Activated naive CD4-positive, alpha-beta T cell treated with anti-CD3 and anti-CD28 coated beads, Interleukin-2, amount 50 U/mL, for 24 hours (primary cell): Measurements from ENCODE around the gene NPM3.

Experiments
- H3K27ac Mint-ChIP-seq: one replicate; pipeline ENCODE4 v1.8.0; 2021; ENCODE audit warnings: mild to moderate bottlenecking, mixed read lengths
- H3K27me3 Mint-ChIP-seq: one replicate; pipeline ENCODE4 v1.8.0; 2021; ENCODE audit warnings: mixed read lengths
- H3K36me3 Mint-ChIP-seq: one replicate; pipeline ENCODE4 v1.8.0; 2021; ENCODE audit warnings: mixed read lengths
- H3K4me1 Mint-ChIP-seq: one replicate; pipeline ENCODE4 v1.8.0; 2021; ENCODE audit warnings: mixed read lengths
- H3K4me3 Mint-ChIP-seq: one replicate; pipeline ENCODE4 v1.8.0; 2021; ENCODE audit warnings: mild to moderate bottlenecking, mixed read lengths
- H3K9me3 Mint-ChIP-seq: one replicate; pipeline ENCODE4 v1.8.0; 2021; ENCODE audit warnings: mixed read lengths

The NPM3 gene

DNA sequence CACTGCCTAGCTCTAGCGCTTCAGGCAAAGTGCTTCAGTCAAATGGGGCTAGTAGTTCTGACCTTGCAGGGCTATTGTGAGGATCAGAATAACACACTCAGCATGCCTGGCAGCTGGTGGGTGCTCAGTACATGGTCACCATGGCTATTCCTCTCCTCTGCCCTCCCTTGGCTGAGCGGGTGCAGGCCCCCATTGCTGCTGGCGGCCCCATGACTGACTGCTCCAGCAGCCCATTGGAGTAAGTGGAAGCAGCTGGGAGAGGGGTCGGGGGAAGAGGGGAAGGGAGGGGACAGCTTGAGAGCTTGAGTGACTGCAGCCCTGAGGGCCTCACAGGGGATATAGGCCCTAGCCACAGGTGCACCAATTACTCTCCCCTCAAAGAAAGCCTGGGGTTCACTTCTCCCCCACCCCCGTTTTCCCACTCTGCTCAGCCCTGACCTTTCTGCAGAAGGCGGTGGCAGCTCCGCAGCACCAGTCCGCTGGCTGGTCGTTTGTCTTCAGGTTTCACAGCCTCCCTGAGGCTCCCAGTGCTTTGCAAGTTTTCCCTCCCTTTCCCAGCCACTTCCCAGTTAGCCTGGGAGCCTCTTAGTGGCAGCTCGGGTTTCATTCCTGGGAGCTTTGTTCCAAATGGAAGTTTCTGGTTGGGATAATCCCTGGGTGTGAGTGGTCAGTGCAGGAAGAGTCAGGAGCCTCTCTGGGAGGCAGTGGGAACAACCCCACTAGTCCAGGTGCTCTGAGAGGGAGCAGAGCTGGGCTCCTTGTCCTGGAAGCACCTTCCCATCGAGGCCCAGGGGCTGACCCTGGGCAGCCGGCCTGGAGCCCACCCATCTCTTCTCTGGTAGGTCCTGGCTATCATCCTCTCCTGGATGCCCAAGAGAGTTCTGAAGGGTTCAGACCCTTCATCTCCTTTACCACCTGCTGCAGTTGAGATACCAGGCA, 23.7 kb downstream of the NPM3 start:
- no peaks in the 10 kb centered on the region for H3K36me3 Mint-ChIP-seq
- no peaks in the 10 kb centered on the region for H3K9me3 Mint-ChIP-seq
- no peaks in the 10 kb centered on the region for H3K27me3 Mint-ChIP-seq
- no peaks in the 10 kb centered on the region for H3K4me1 Mint-ChIP-seq
- H3K4me3 Mint-ChIP-seq, result no peak overlapping the region
- H3K27ac Mint-ChIP-seq, result no peak overlapping the region

DNA sequence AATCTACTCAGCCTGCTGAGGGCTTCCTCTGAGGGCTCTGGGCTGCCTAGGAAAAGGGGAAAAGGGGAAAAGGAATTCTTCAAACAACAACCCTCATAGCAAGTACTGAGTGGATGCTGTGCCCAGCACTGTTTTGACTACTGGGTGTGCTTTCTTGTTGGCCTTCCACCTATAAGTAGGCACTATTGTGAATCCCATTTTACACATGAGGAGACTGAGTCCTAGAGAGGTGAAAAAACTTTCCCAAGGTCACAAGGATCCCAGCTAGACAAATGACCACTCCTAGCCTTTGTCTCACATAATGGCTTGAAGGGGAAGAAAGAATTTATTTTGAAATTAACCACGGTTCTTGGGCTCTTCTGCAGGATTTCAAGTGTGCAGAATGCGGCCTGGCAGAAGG, 24.4 kb downstream of the NPM3 start:
- Mint-ChIP-seq H3K4me3 (no peak overlapping the region), H3K27ac (no peak overlapping the region), H3K27me3 (peaks cover 2% of the 10 kb centered on the region), H3K9me3 (no peaks in the 10 kb centered on the region), H3K4me1 (no peaks in the 10 kb centered on the region), H3K36me3 (no peaks in the 10 kb centered on the region)

DNA sequence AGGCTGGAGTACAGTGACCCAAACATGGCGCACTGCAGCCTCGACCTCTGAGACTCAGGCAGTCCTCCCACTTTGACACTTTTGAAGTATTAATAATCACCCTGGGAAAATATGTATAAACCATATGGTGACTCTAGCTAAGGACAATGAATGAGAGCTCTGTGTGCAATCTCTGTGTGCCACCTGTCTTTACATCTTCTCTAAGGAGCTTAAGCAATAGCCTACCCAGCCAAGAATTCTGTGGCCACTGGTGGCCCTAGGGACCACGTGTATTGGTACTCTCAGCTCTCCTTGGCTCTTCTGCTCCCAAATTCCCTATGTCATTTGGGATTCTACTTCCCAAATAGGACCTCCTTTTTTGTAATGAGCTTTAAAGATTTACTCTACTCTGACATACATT, 31.0 kb downstream of the NPM3 start:
- Mint-ChIP-seq H3K27ac (no peak overlapping the region), H3K4me1 (no peaks in the 10 kb centered on the region), H3K36me3 (no peaks in the 10 kb centered on the region), H3K9me3 (no peaks in the 10 kb centered on the region), H3K27me3 (peaks cover 2% of the 10 kb centered on the region), H3K4me3 (no peak overlapping the region)

DNA sequence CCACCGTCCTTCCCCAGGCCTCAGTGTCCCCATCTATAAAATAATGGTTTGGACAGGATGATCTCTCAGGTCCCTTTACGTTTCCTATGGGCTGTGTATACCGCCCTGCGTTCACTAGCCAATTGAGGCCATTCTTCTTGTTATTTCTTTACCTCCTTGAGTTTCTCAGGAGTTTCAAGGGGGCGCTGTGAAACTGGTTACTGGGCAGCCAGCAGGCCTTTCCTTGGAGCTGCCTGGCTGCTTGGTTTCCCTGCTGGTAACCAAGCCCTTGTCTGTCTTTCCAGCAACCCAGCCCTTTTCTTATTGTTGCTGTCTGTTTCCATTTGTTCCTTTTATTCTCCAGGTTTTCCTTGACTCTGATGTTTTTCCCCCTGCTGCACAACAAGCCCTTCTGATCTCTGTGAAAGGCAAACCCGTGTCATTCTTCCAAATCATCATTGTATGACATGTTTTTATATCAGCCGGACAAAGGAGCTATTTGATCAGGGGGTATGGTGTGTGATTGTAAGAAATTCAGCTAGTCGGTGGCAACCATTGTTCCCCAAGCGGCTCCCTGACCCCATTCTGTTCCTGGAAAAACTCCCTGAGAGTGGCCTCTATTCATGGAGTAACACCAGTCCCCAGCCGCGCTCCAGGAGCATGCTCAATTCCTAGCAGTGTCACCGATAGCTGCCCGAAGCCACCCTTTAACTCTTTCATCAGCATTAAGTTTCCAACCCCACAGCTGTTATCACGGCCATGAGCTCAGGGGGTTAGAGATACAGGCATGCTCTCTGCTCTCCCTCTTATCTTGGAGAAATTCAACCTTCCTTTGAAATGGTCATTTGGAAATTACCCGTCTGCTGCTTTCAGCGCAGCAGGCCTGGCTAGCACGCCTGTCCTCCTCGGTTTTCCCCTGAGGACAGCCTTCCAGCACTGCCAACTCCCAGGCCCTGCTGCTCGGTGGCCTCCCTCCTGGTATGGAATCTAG, 33.9 kb downstream of the NPM3 start:
- Mint-ChIP-seq H3K36me3 (no peaks in the 10 kb centered on the region), H3K4me1 (no peaks in the 10 kb centered on the region), H3K27me3 (peaks cover under 1% of the 10 kb centered on the region), H3K4me3 (no peak overlapping the region), H3K27ac (no peak overlapping the region), H3K9me3 (no peaks in the 10 kb centered on the region)

DNA sequence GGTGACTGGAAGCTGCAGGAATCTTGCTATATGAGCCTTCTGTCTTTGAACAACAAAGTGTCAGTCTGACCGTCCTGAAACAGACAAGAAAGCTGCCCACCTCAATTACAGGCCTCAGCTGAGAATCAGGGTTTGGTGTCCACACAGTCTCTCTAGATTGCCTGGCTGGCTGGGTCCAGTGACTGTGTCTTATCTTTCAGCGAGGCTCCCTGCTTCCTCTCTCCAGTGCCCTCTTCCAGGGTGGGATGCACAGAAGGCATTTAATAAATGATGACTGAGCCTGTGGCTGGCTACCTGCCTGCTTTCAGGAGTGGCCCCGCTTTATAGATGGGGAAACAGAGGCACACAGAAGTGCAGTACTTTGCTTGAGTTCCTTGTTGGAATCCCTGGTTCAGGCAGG, 34.8 kb downstream of the NPM3 start:
- Mint-ChIP-seq H3K27ac (no peak overlapping the region), H3K36me3 (no peaks in the 10 kb centered on the region), H3K4me3 (no peak overlapping the region), H3K9me3 (no peaks in the 10 kb centered on the region), H3K27me3 (no peaks in the 10 kb centered on the region), H3K4me1 (no peaks in the 10 kb centered on the region)

DNA sequence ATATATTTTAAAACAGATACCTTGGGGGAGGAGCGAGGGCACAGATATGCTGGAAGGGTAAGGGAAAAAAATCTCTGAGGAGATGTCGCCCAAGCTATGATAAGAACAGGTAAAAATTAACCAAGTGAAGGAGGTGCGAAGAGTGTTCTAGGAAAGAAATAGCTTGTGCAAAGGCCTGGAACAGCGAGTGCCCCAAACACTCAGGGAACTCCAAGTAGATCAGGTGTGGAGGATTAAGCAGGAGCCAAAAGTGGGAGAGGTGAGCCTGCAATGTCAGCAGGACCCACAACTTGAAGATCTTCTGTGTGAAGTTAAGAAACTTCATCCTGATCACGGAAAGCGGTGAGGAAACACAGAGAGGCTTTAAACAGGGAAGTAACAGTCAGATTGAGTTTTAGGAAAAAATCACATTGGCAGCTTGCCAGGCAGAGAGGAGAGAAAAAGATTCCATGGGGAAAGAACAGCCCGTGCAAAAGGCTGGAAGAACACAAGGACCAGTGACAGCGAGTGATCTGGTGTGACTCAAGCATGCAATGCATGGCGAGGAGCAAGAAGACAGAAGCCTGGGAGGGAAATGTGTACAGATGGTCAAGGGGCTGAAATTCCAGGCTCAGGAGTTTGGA, 38.1 kb downstream of the NPM3 start:
- Mint-ChIP-seq H3K4me1 (no peaks in the 10 kb centered on the region), H3K9me3 (no peaks in the 10 kb centered on the region), H3K27me3 (peaks cover 2% of the 10 kb centered on the region), H3K36me3 (no peaks in the 10 kb centered on the region), H3K4me3 (no peak overlapping the region), H3K27ac (no peak overlapping the region)

DNA sequence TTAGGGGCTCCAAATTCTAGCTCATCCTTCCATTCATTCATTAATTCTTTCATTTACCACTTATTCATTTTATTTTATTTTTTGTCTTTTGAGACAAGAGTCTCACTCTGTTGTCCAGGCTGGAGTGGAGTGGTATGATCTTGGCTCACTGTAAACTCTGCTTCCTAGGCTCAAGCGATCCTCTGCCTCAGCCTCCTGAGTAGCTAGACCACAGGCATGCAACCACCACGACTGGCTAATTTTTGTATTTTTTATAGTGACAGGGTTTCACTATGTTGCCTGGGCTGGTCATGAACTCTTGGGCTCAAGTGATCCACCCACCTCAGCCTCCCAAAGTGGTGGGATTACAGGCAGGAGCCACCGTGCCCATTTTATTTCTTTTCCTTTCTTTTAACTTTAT, 39.0 kb downstream of the NPM3 start:
- Mint-ChIP-seq H3K27ac (no peak overlapping the region), H3K36me3 (no peaks in the 10 kb centered on the region), H3K4me3 (no peak overlapping the region), H3K27me3 (peaks cover 4% of the 10 kb centered on the region), H3K9me3 (no peaks in the 10 kb centered on the region), H3K4me1 (no peaks in the 10 kb centered on the region)

DNA sequence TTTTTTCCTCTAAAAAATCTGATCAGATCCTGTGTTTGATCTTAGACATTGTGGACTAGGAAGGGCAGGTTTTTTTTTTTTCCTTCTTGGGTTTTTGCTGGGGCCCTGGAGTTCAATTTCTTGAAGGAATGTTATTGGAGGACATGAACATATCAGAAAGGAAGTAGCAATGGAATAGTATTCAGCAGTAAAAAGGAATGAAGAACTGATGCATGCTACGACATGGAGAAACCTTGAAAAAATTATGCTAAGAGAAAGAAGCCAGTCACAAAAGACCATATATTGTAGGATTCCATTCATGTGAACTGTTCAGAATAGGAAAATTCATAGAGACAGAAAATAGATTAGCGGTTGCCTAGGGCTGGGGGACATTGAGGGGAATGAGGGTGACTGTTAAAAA, 41.3 kb downstream of the NPM3 start:
- Mint-ChIP-seq H3K27ac (no peak overlapping the region), H3K4me3 (no peak overlapping the region), H3K4me1 (no peaks in the 10 kb centered on the region), H3K9me3 (no peaks in the 10 kb centered on the region), H3K36me3 (no peaks in the 10 kb centered on the region), H3K27me3 (peaks cover 4% of the 10 kb centered on the region)

DNA sequence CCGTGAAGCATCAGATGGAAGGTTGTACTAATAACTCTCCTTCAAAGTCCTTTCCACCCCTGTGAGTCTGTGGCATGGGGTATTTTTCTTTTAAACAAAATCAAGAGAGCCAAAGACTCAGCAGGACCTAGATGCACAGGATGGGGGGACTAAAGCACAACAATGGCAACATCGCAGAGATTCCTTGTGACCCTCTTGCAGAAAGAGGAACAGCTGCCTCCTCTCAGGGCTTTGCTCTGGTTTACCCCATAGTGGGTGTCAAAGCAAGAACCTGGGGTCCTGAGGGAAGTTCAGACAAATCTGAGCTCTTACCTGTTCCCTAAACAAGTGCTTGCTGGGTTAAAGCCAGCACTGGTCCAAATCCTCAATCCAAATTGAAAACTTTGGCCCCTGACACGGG, 46.6 kb downstream of the NPM3 start:
- Mint-ChIP-seq H3K4me3 (no peak overlapping the region), H3K27me3 (peaks cover 10% of the 10 kb centered on the region), H3K27ac (no peak overlapping the region), H3K4me1 (no peaks in the 10 kb centered on the region), H3K36me3 (no peaks in the 10 kb centered on the region), H3K9me3 (no peaks in the 10 kb centered on the region)

DNA sequence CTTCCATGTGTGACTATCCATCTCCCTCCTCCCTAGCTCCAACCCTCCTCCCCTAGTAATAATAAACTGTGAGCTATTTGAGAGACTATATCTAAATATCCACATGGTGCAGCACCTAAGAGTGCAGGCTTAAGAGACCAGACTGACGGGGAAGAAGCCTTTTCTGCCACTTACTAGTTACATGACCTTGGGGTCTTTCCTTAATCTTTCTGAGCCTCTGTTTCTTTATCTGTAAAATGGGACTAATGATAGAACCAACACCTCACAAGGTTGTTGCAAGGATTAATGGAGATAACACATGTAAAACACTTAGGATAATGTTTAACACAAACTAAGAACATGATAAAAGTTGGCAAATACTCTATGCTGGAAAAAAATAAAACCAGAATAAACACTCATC, 51.1 kb downstream of the NPM3 start:
- Mint-ChIP-seq H3K9me3 (no peaks in the 10 kb centered on the region), H3K4me1 (no peaks in the 10 kb centered on the region), H3K27me3 (peaks cover 12% of the 10 kb centered on the region), H3K4me3 (no peak overlapping the region), H3K27ac (peak overlapping the region; percentile 3), H3K36me3 (no peaks in the 10 kb centered on the region)
